ENCODE results near the gene SELENOT. TPM values are rescaled to one million over a fixed set of nuclear protein-coding genes. Genes with fewer than 3 reads are reported as not detected.

The SELENOT gene
- total RNA-seq, 1 experiment from 2014 or later, result 81.6 TPM

DNA sequence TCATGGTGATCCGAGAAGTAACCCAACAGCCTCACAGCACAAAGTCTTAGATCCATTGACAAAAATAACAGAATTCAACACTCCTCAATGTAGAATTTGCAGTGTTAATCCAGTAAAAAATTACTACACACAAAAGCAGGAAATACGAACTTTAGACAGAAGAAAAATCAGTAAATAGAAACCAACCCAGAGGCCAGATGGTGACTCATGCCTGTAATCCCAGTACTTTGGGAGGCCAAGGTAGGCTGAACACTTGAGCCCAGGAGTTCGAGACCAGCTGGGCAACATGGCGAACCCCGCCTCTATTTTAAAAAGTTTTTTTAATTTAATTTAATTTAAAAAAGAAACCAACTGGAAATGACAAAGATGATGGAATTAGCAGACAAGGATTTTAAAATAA, 36.1 kb downstream of the SELENOT start:
- DNase-seq (ENCODE audit: low read depth, low spot score) (no peak), ATAC-seq (no peak)
- Histone ChIP-seq H4K20me1 (ENCODE audit: insufficient read depth) (no peaks in the 10 kb centered on the region), H3K9me3 (ENCODE audit: control insufficient read depth in 1 of 2, insufficient read depth in 1 of 2, low read depth in 1 of 2, low read length in 2 of 2) (no peaks in the 10 kb centered on the region), H2AFZ (ENCODE audit: low read depth, low read length, poor library complexity, severe bottlenecking) (no peak overlapping the region), H3K27me3 (ENCODE audit: insufficient read depth, low read length) (no peaks in the 10 kb centered on the region), H3K79me2 (ENCODE audit: insufficient read depth, low read length) (no peaks in the 10 kb centered on the region), H3K4me3 (replicated peaks in 1 of 2; ENCODE audit: low read depth in 1 of 2, low read length in 2 of 2) (no peak overlapping the region), H3K27ac (ENCODE audit: low read depth, low read length) (no peak overlapping the region), H3K9me2 (ENCODE audit: insufficient read depth) (no peaks in the 10 kb centered on the region), H3K9ac (ENCODE audit: low read length) (no peak overlapping the region), H3K36me3 (ENCODE audit: control insufficient read depth in 1 of 2, insufficient read depth in 2 of 2, low read length in 2 of 2) (no peaks in the 10 kb centered on the region), H3K4me2 (ENCODE audit: low read length) (no peak overlapping the region), H3K4me1 (ENCODE audit: control insufficient read depth in 1 of 2, insufficient read depth in 2 of 2, low read length in 2 of 2) (no peaks in the 10 kb centered on the region; a peak in 1 of 4 replicates)
- CTCF ChIA-PET, result no interaction called here
- RAD21 ChIA-PET (ENCODE audit: low non-redundant PET in 1 of 2, low total read pairs in 2 of 2, uncharacterized antibody in 2 of 2, unreplicated experiment in 2 of 2), result no interaction called here
- intact Hi-C loops (cut with micrococcal nuclease), result no loop called here
- no TSS peak for BruUV-seq (replicated peaks)
- TF ChIP-seq ELF1 (IDR thresholded peaks at IDR 0.05; ENCODE audit: borderline replicate concordance, low read depth) (no peak), EGR1 (IDR thresholded peaks at IDR 0.05; ENCODE audit: low read depth) (no peak), TCF7L2 (IDR thresholded peaks at IDR 0.05; ENCODE audit: borderline replicate concordance, extremely low read depth, insufficient read depth, insufficient read length) (no peak), CBX3 (IDR thresholded peaks at IDR 0.05; ENCODE audit: low read depth) (no peak), JUND (IDR thresholded peaks at IDR 0.05) (no peak)
- TF ChIP-seq, protein P1, sequence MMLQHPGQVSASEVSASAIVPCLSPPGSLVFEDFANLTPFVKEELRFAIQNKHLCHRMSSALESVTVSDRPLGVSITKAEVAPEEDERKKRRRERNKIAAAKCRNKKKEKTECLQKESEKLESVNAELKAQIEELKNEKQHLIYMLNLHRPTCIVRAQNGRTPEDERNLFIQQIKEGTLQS (IDR thresholded peaks at IDR 0.05), result no peak
- POLR2A ChIA-PET, result no interaction called here

- intact Hi-C loops (cut with micrococcal nuclease), result no loop called here
- H4K20me1 ChIP-seq (ENCODE audit: insufficient read depth), result no peaks in the 10 kb centered on the region
- ChIA-PET POLR2A (no interaction called here), RAD21 (ENCODE audit: low non-redundant PET in 1 of 2, low total read pairs in 2 of 2, uncharacterized antibody in 2 of 2, unreplicated experiment in 2 of 2) (no interaction called here), CTCF (no interaction called here)
- no peaks in the 10 kb centered on the region for H3K9me3 ChIP-seq (ENCODE audit: control insufficient read depth in 1 of 2, insufficient read depth in 1 of 2, low read depth in 1 of 2, low read length in 2 of 2)
- H2AFZ ChIP-seq (ENCODE audit: low read depth, low read length, poor library complexity, severe bottlenecking), result no peak overlapping the region
- no peak overlapping the region for H3K9ac ChIP-seq (ENCODE audit: low read length)
- BruUV-seq (replicated peaks), result no TSS peak
- no peak overlapping the region for H3K4me3 ChIP-seq (replicated peaks in 1 of 2; ENCODE audit: low read depth in 1 of 2, low read length in 2 of 2)
- H3K4me2 ChIP-seq (ENCODE audit: low read length), result no peak overlapping the region
- no peak for DNase-seq (ENCODE audit: low read depth, low spot score)
- ATAC-seq, result no peak
- no peaks in the 10 kb centered on the region; a peak in 1 of 4 replicates for H3K4me1 ChIP-seq (ENCODE audit: control insufficient read depth in 1 of 2, insufficient read depth in 2 of 2, low read length in 2 of 2)
- H3K9me2 ChIP-seq (ENCODE audit: insufficient read depth), result no peaks in the 10 kb centered on the region
- no peaks in the 10 kb centered on the region for H3K27me3 ChIP-seq (ENCODE audit: insufficient read depth, low read length)
- H3K36me3 ChIP-seq (ENCODE audit: control insufficient read depth in 1 of 2, insufficient read depth in 2 of 2, low read length in 2 of 2), result no peaks in the 10 kb centered on the region
- no peaks in the 10 kb centered on the region for H3K79me2 ChIP-seq (ENCODE audit: insufficient read depth, low read length)
- H3K27ac ChIP-seq (ENCODE audit: low read depth, low read length), result no peak overlapping the region
- TF ChIP-seq FOSL1 (IDR thresholded peaks at IDR 0.05; ENCODE audit: low read depth), result no peak
- TF ChIP-seq POLR2AphosphoS5 (IDR thresholded peaks at IDR 0.05; ENCODE audit: low read depth, low read length), result no peak
- no peak for TF ChIP-seq TCF7L2 (IDR thresholded peaks at IDR 0.05; ENCODE audit: borderline replicate concordance, extremely low read depth, insufficient read depth, insufficient read length)
- TF ChIP-seq CTCF (IDR thresholded peaks at IDR 0.05 in 2 of 3, conservative IDR thresholded peaks at IDR 0.05 in 1 of 3; ENCODE audit: borderline replicate concordance in 1 of 3, insufficient read depth in 1 of 3, low read depth in 2 of 3, low read length in 2 of 3), result no peak
- no peak for TF ChIP-seq ELF1 (IDR thresholded peaks at IDR 0.05; ENCODE audit: borderline replicate concordance, low read depth)
- TF ChIP-seq SIN3A (IDR thresholded peaks at IDR 0.05; ENCODE audit: low read depth), result no peak
- TF ChIP-seq YY1 (IDR thresholded peaks at IDR 0.05; ENCODE audit: extremely low read depth, insufficient replicate concordance, low read depth, low read length), result no peak
- TF ChIP-seq CEBPB (IDR thresholded peaks at IDR 0.05; ENCODE audit: low read depth), result no peak
- TF ChIP-seq ZNF274 (IDR thresholded peaks at IDR 0.05; ENCODE audit: low read depth, low read length), result no peak
- no peak for TF ChIP-seq JUND (IDR thresholded peaks at IDR 0.05)
- TF ChIP-seq EZH2 (IDR thresholded peaks at IDR 0.05), result no peak
- no peak for TF ChIP-seq POLR2A (IDR thresholded peaks at IDR 0.05; ENCODE audit: borderline replicate concordance, extremely low read depth, insufficient read depth, insufficient read length)
- TF ChIP-seq REST (IDR thresholded peaks at IDR 0.05; ENCODE audit: low read depth), result no peak
Measured at GRCh38 chr3:150640256-150640655, 37.1 kb downstream of the SELENOT start.
